Smooth muscle cell (in vitro differentiated cells): ENCODE measurements around the gene FADS3. TPM values are rescaled to one million over a fixed set of nuclear protein-coding genes. Genes with fewer than 3 reads are reported as not detected.
A peak's percentile ranks its signal among the peaks of the same experiment; 100 is the strongest.

Experiments
- DNase-seq: peaks from one replicate; lab custom pipeline; 2025; ENCODE audit not compliant: unreplicated experiment; lab: John Stamatoyannopoulos, UW
- H2AFZ ChIP-seq: fragments of 200-600 bp; sonication (generic); 2 replicates; pipeline ENCODE4 v1.6.0; 2016; ENCODE audit warnings: antibody characterized with exemption, low read depth, mild to moderate bottlenecking
- H3F3A ChIP-seq: fragments of 200-600 bp; sonication (generic); 2 replicates; pipeline ENCODE4 v1.6.0; 2017; ENCODE audit warnings: antibody characterized with exemption, low read depth
- H3K27ac ChIP-seq: fragments of 200-600 bp; sonication (generic); 2 replicates; pipeline ENCODE4 v1.5.1; 2016; ENCODE audit warnings: low read depth, mild to moderate bottlenecking
- H3K27me3 ChIP-seq: fragments of 200-600 bp; sonication (generic); 2 replicates; pipeline ENCODE4 v1.6.1; 2016; ENCODE audit warnings: low read depth, mild to moderate bottlenecking
- H3K36me3 ChIP-seq: fragments of 200-600 bp; sonication (generic); 2 replicates; pipeline ENCODE4 v1.5.1; 2016; ENCODE audit warnings: low read depth
- H3K4me1 ChIP-seq: fragments of 200-600 bp; sonication (generic); 2 replicates; pipeline ENCODE4 v1.5.1; 2016; ENCODE audit warnings: low read depth
- H3K4me2 ChIP-seq: fragments of 200-600 bp; sonication (generic); 2 replicates; pipeline ENCODE4 v1.6.0; 2016; ENCODE audit warnings: mild to moderate bottlenecking
- H3K4me3 ChIP-seq: fragments of 200-600 bp; sonication (generic); 2 replicates; pipeline ENCODE4 v1.5.1; 2016; ENCODE audit warnings: mild to moderate bottlenecking
- H3K79me2 ChIP-seq: fragments of 200-600 bp; sonication (generic); 2 replicates; pipeline ENCODE4 v1.6.0; 2016; ENCODE audit warnings: low read depth, mild to moderate bottlenecking
- H3K9ac ChIP-seq: fragments of 200-600 bp; sonication (generic); 2 replicates; pipeline ENCODE4 v1.6.0; 2016; ENCODE audit warnings: low read depth
- H3K9me3 ChIP-seq: fragments of 200-600 bp; sonication (generic); replicated peaks from 2 replicates; pipeline ENCODE4 v1.5.1; 2016; ENCODE audit warnings: low read depth
- H4K20me1 ChIP-seq: fragments of 200-600 bp; sonication (generic); 2 replicates; pipeline ENCODE4 v1.6.0; 2016; ENCODE audit warnings: low read depth
- CTCF ChIP-seq: fragments of 200-600 bp; sonication (generic); IDR thresholded peaks from 2 replicates; pipeline ENCODE4 v1.5.1; 2017; ENCODE audit warnings: borderline replicate concordance, mild to moderate bottlenecking, antibody characterized with exemption; ENCODE audit not compliant: insufficient read depth, poor library complexity, severe bottlenecking
- WGBS: methylation state at CpG from one replicate; pipeline ENCODE4 v1.1.7; 2016; ENCODE audit warnings: low lambda C conversion rate; 5-methylcytosine and 5-hydroxymethylcytosine counted together
- polyA plus RNA-seq: library from polyadenylated mRNA; unstranded; fragments of >200 nt; fragmentation: Nextera tagmentation; extraction: Ambion mirVana; gene quantifications from 2 replicates; pipeline ENCODE4 v1.2.1, GENCODE V29; 2016
- total RNA-seq: library from RNA; depleted of rRNA; stranded (reverse); fragments of >200 nt; gene quantifications from 2 replicates; pipeline ENCODE4 v1.2.3, GENCODE V29; 2014

The FADS3 gene
- total and polyA plus RNA-seq, 2 experiments from 2014 or later, result 8.9 to 13.8 TPM

- WGBS, result 35% methylated on average over 10 of the region's 12 CpGs
- peak overlapping the region; percentile 59 for H3K4me3 ChIP-seq
- no peak for DNase-seq
- peaks cover 3% of the 10 kb centered on the region for H3K4me1 ChIP-seq
- no peaks in the 10 kb centered on the region for H3K36me3 ChIP-seq
- TF ChIP-seq CTCF, result no peak
- no peaks in the 10 kb centered on the region for H3F3A ChIP-seq
- H3K79me2 ChIP-seq, result no peaks in the 10 kb centered on the region
- H3K27me3 ChIP-seq, result no peaks in the 10 kb centered on the region
- H4K20me1 ChIP-seq, result peaks cover 5% of the 10 kb centered on the region
- H3K27ac ChIP-seq, result no peak overlapping the region
- no peak overlapping the region for H3K9ac ChIP-seq
- H2AFZ ChIP-seq, result no peak overlapping the region
- peak overlapping the region; percentile 98 for H3K4me2 ChIP-seq
- no peaks in the 10 kb centered on the region for H3K9me3 ChIP-seq
Observed at GRCh38 chr11:61892085-61892370, 683 bp upstream of the FADS3 start.

GRCh38 chr11:61890529-61891330 lies 615 bp downstream of the FADS3 start:
- Histone ChIP-seq H3K27ac (no peak overlapping the region), H4K20me1 (peaks cover 5% of the 10 kb centered on the region), H3K4me2 (peak overlapping the region; percentile 98), H3K79me2 (no peaks in the 10 kb centered on the region), H3K9me3 (no peaks in the 10 kb centered on the region), H3K27me3 (no peaks in the 10 kb centered on the region), H3K4me3 (peak overlapping the region; percentile 59), H2AFZ (no peak overlapping the region), H3K4me1 (peaks cover 3% of the 10 kb centered on the region), H3K36me3 (no peaks in the 10 kb centered on the region), H3K9ac (peak overlapping the region; percentile 36), H3F3A (no peaks in the 10 kb centered on the region)
- TF ChIP-seq CTCF, result no peak
- 2% methylated on average over 35 of the region's 38 CpGs for WGBS
- peak; percentile 32 for DNase-seq

- Histone ChIP-seq H4K20me1 (peaks cover 5% of the 10 kb centered on the region), H3K4me1 (peaks cover 3% of the 10 kb centered on the region), H3F3A (no peaks in the 10 kb centered on the region), H3K36me3 (no peaks in the 10 kb centered on the region), H3K4me2 (peak overlapping the region; percentile 98), H3K27me3 (no peaks in the 10 kb centered on the region), H3K4me3 (no peak overlapping the region), H3K79me2 (no peaks in the 10 kb centered on the region), H2AFZ (no peak overlapping the region), H3K27ac (no peak overlapping the region), H3K9me3 (no peaks in the 10 kb centered on the region), H3K9ac (no peak overlapping the region)
- TF ChIP-seq CTCF, result no peak
- 69% methylated on average over 10 of the region's 10 CpGs for WGBS
- no peak for DNase-seq
Observed at GRCh38 chr11:61889831-61890230, 1.5 kb downstream of the FADS3 start.

- WGBS, result 91% methylated on average over 12 of the region's 12 CpGs
- no peak overlapping the region for H3K4me3 ChIP-seq
- H3F3A ChIP-seq, result no peaks in the 10 kb centered on the region
- H2AFZ ChIP-seq, result no peak overlapping the region
- H3K9ac ChIP-seq, result no peak overlapping the region
- H3K4me1 ChIP-seq, result peaks cover 3% of the 10 kb centered on the region
- no peak for DNase-seq
- no peak overlapping the region for H3K4me2 ChIP-seq
- H3K79me2 ChIP-seq, result no peaks in the 10 kb centered on the region
- no peak for TF ChIP-seq CTCF
- no peaks in the 10 kb centered on the region for H3K9me3 ChIP-seq
- H4K20me1 ChIP-seq, result peaks cover 5% of the 10 kb centered on the region
- no peaks in the 10 kb centered on the region for H3K36me3 ChIP-seq
- H3K27ac ChIP-seq, result no peak overlapping the region
- no peaks in the 10 kb centered on the region for H3K27me3 ChIP-seq
Observed at GRCh38 chr11:61888590-61888989, 2.8 kb downstream of the FADS3 start.
